Left lung (tissue), 10 donors: ENCODE data around the gene ZNF236. TPM values are rescaled to one million over a fixed set of nuclear protein-coding genes. Genes with fewer than 3 reads are reported as not detected.
A peak's percentile ranks its signal among the peaks of the same experiment; 100 is the strongest.

Experiments
- ATAC-seq: fragments of 200-7000 bp; cut with Tn5 transposase; one replicate; pipeline ENCODE4 v1.9.1; 2020; ENCODE audit warnings: moderate library complexity
- DNase-seq, 4 donors: peaks; one replicate each; pipeline ENCODE4 v3.0.0-alpha.2; 2013 to 2020
- H3K27ac ChIP-seq, 2 donors: fragments of 200-600 bp; sonication (generic) in 1 of 2; one replicate each; pipeline versions ENCODE4 v1.5.0 to v1.8.0; 2020 to 2021
- H3K27me3 ChIP-seq, 2 donors: fragments of 200-600 bp; sonication (generic) in 1 of 2; one replicate each; pipeline versions ENCODE4 v1.5.0 to v1.8.0; 2020 to 2021
- H3K36me3 ChIP-seq, 2 donors: fragments of 200-600 bp; sonication (generic) in 1 of 2; one replicate each; pipeline versions ENCODE4 v1.5.0 to v1.8.0; 2020 to 2021
- H3K4me1 ChIP-seq, 2 donors: fragments of 200-600 bp; one replicate each; pipeline ENCODE4 v1.8.0; 2021
- H3K4me3 ChIP-seq, 2 donors: fragments of 200-600 bp; sonication (generic) in 1 of 2; one replicate each; pipeline versions ENCODE4 v1.5.0 to v1.8.0; 2020 to 2021; ENCODE audit warnings: mild to moderate bottlenecking in 1 of 2
- H3K9me3 ChIP-seq, 2 donors: fragments of 200-600 bp; sonication (generic) in 1 of 2; one replicate each; pipeline versions ENCODE4 v1.5.0 to v1.8.0; 2020 to 2021
- CTCF ChIP-seq, 2 donors: fragments of 200-600 bp; sonication (generic) in 1 of 2; IDR thresholded peaks; one replicate each; pipeline versions ENCODE4 v1.5.0 to v1.8.0; 2021; ENCODE audit warnings: antibody characterized with exemption in 2 of 2
- intact Hi-C, 2 donors: fragments of 100-400 bp; cut with DNase I; formaldehyde crosslinking; loops; one replicate each; pipeline versions ENCODE4 v1.11.2 to v1.14.2; 2022
- polyA plus RNA-seq, 6 donors: library from polyadenylated mRNA; unstranded; fragments of 120-200 nt; gene quantifications; one replicate each; pipeline ENCODE4 v1.2.1, GENCODE V29; 2013; ENCODE audit not compliant: insufficient read length in 6 of 6
- total RNA-seq, 2 donors: library from RNA; stranded (reverse); fragmentation: NEBNext Ultra II Directional; extraction: Animal tissue kit (Norgen Biotek cat#: 25700); gene quantifications; one replicate each; pipeline ENCODE4 v1.2.1, GENCODE V29; 2021
- donor health status: DM: no; HTN: yes; CAD: no.
- donor health status: DM: no; HTN: no; CAD: no.

Gene ZNF236
- total and polyA plus RNA-seq, 8 donors, result 10.9 to 15.1 (median 12.5) TPM

DNA sequence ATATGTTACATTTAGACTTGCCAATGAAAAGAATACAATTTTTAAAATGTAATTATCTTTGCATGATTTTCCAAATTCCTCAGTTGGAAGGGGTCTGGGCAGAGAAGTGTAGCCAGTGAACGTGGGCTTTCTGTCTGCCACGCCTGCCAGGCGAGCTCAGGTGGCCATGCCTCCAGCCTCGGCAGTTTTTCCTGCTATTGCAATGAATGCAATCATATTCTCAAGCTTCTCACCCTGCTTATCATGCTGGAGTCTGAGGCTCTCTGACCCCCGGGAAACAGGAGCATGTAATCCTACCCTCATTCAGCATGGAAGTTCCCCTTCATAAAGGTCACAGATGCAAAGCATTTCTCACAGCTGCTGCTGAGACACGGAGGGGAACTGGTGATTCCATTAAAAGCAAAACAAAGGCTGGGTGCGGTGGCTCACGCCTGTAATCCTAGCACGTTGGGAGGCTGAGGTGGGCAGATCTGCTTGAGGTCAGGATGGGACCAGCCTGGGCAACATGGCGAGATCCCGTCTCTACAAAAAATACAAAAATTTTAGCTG lies 155.4 kb downstream of the ZNF236 start:
- Histone ChIP-seq H3K9me3 (no peaks in the 10 kb centered on the region), H3K4me3 (no peak overlapping the region), H3K27me3 (no peaks in the 10 kb centered on the region), H3K27ac (no peak overlapping the region), H3K4me1 (no peaks in the 10 kb centered on the region), H3K36me3 (peaks cover 0 to 7% of the 10 kb centered on the region in 2 donors)
- intact Hi-C loops, result no loop called here
- DNase-seq (peak in 1 of 4 donors; percentile 30), ATAC-seq (no peak)
- no peak for TF ChIP-seq CTCF (IDR thresholded peaks at IDR 0.05)

- H3K27me3 ChIP-seq, result no peaks in the 10 kb centered on the region
- peaks cover 0 to 4% of the 10 kb centered on the region in 2 donors for H3K4me1 ChIP-seq
- ATAC-seq (no peak), DNase-seq (peak in 1 of 4 donors; percentile 70)
- no peak overlapping the region for H3K27ac ChIP-seq
- H3K4me3 ChIP-seq, result no peak overlapping the region
- intact Hi-C loops, result no loop called here
- H3K9me3 ChIP-seq, result no peaks in the 10 kb centered on the region
- H3K36me3 ChIP-seq, result peaks cover 0 to 4% of the 10 kb centered on the region in 2 donors
- no peak for TF ChIP-seq CTCF (IDR thresholded peaks at IDR 0.05)
These were observed 156.3 kb downstream of the ZNF236 start for GRCh38 chr18:76978616-76979015.

GRCh38 chr18:76979111-76979751 lies 156.9 kb downstream of the ZNF236 start:
- intact Hi-C loops, result no loop called here
- H3K9me3 ChIP-seq, result no peaks in the 10 kb centered on the region
- no peak for TF ChIP-seq CTCF (IDR thresholded peaks at IDR 0.05)
- no peaks in the 10 kb centered on the region for H3K27me3 ChIP-seq
- H3K4me1 ChIP-seq, result peaks cover 0 to 4% of the 10 kb centered on the region in 2 donors
- H3K27ac ChIP-seq, result no peak overlapping the region
- DNase-seq (no peak), ATAC-seq (no peak)
- H3K4me3 ChIP-seq, result no peak overlapping the region
- H3K36me3 ChIP-seq, result no peaks in the 10 kb centered on the region

DNA sequence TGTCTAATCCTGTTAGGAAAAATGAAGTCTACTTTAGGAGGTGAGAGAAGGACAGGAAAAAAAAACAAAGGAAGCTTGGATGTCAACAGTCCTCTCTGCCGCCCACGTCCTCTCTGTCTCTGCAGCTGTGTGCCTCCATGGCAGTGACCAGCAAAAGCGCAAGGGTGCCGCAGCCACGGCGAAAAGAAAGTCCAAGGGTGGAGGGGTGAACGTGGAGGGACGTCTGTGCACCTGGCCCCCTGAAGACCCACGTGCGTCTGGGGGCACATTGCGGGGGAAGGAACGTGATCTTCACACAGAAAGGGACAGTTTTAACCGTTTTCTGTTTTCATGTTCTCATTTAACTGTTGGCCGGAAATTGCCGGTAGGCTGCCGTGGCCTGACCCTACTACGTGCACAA lies 157.5 kb downstream of the ZNF236 start:
- ATAC-seq, result no peak
- no peak for TF ChIP-seq CTCF (IDR thresholded peaks at IDR 0.05)
- intact Hi-C loops, result loop anchor here in 1 of 2 donors (10.0 kb wide), 1 partner anchor 175 kb away; no protein-coding TSS in a partner anchor

GRCh38 chr18:76980663-76981395 lies 158.5 kb downstream of the ZNF236 start:
- peaks cover 0 to 4% of the 10 kb centered on the region in 2 donors for H3K4me1 ChIP-seq
- intact Hi-C loops, result loop anchor here in 1 of 2 donors (10.0 kb wide), 1 partner anchor 176 kb away; no protein-coding TSS in a partner anchor
- no peaks in the 10 kb centered on the region for H3K9me3 ChIP-seq
- TF ChIP-seq CTCF (IDR thresholded peaks at IDR 0.05), result no peak
- no peak for DNase-seq
- ATAC-seq, result no peak
- no peaks in the 10 kb centered on the region for H3K27me3 ChIP-seq
- H3K36me3 ChIP-seq, result no peaks in the 10 kb centered on the region
- H3K27ac ChIP-seq, result no peak overlapping the region
- H3K4me3 ChIP-seq, result no peak overlapping the region

More for the DNA sequence above, 157.5 kb downstream of the ZNF236 start:
- H3K4me3 ChIP-seq, result no peak overlapping the region
- DNase-seq, result no peak
- H3K27me3 ChIP-seq, result no peaks in the 10 kb centered on the region
- peaks cover 0 to 4% of the 10 kb centered on the region in 2 donors for H3K4me1 ChIP-seq
- H3K36me3 ChIP-seq, result no peaks in the 10 kb centered on the region
- no peak overlapping the region for H3K27ac ChIP-seq
- H3K9me3 ChIP-seq, result no peaks in the 10 kb centered on the region
